HS-27A (cell line): ENCODE measurements around the gene TUBGCP6.
"Not testable (repeated sequence)": the region's sequence is repeated elsewhere in the genome, so short reads cannot be mapped to it uniquely, and the experiment has no call there.

ENCODE experiments used
- DNase-seq: peaks from one replicate; pipeline ENCODE4 v3.0.0-alpha.2; 2012; ENCODE audit warnings: low read depth, missing footprints

Gene TUBGCP6

DNA sequence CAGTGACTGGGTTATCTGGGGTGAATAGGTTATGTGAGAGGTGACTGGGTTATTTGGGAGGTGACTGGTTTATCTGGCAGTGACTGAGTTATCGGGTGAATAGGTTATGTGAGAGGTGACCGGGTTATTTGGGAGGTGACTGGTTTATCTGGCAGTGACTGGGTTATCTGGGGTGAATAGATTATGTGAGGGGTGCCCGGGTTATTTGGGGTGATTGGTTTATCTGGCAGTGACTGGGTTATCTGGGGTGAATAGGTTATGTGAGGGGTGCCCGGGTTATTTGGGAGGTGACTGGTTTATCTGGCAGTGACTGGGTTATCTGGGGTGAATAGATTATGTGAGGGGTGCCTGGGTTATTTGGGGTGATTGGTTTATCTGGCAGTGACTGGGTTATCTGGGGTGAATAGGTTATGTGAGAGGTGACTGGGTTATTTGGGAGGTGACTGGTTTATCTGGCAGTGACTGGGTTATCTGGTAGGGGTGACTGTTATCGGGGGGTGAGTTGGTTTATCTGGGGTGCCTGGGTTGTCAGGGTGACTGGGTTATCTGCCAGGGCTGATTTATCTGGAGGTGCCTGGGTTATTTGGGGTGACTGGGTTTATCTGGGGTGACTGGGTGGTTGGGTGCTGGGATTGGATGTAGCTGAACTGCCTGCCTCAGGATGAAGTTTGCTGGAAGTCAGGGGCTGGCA, 76.2 kb downstream of the TUBGCP6 start:
- DNase-seq, result not testable (repeated sequence)

DNA sequence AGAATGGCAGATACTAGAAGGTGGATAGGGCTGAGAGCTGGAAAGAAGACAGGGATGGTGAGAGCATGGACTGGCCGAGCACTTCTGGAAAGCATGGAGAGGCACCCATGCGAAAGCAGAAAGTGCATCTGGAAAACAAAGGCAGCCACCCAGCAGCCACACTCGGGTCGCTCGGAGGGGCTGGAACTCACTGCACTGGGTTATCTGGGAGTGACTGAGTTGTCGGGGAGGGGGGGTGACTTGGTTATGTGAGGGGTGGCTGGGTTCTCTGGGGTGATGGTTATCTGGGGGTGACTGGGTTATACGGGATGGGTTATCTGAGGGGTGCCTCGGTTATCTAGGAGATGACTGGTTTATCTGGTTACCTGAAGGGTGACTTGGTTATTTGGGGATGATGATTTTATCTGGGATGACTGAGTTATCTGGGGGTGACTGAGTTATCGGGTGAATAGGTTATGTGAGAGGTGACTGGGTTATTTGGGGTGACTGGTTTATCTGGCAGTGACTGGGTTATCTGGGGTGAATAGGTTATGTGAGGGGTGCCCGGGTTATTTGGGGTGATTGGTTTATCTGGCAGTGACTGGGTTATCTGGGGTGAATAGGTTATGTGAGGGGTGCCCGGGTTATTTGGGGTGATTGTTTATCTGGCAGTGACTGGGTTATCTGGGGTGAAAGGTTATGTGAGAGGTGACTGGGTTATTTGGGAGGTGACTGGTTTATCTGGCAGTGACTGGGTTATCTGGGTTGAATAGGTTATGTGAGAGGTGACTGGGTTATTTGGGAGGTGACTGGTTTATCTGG, 76.9 kb downstream of the TUBGCP6 start:
- DNase-seq, result no peak
